ENCODE results near the gene PCYOX1L.

DNA sequence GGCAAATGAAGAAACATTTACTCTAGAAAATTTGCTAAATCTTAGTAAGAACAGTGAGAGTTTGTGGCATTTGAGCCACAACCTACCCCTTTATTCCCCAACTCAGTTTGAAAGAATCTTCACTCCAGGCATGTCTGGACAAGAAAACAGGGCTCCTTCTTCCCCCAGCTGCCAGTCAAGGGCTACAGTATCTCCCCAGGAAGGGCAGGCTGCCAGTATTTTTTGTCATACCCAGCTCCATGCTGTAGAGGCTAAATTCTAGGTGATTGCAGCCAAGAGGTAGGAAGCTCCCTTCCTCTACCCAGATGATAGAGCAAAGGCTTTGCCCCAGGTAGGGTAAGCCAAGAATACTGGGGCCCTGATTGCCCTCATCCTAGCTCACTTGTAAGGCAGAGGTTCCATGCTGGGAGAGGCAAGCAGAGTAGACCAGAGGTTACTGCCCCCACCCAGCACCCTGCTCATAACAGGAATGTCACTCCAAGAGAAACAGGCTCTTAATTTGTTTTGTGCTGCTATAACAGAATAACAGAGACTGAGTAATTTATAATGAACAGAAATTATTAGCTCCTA is 32.6 kb upstream of the PCYOX1L start:
- TF ChIP-seq, protein P1, sequence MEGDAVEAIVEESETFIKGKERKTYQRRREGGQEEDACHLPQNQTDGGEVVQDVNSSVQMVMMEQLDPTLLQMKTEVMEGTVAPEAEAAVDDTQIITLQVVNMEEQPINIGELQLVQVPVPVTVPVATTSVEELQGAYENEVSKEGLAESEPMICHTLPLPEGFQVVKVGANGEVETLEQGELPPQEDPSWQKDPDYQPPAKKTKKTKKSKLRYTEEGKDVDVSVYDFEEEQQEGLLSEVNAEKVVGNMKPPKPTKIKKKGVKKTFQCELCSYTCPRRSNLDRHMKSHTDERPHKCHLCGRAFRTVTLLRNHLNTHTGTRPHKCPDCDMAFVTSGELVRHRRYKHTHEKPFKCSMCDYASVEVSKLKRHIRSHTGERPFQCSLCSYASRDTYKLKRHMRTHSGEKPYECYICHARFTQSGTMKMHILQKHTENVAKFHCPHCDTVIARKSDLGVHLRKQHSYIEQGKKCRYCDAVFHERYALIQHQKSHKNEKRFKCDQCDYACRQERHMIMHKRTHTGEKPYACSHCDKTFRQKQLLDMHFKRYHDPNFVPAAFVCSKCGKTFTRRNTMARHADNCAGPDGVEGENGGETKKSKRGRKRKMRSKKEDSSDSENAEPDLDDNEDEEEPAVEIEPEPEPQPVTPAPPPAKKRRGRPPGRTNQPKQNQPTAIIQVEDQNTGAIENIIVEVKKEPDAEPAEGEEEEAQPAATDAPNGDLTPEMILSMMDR (IDR thresholded peaks at IDR 0.05; ENCODE audit: low read depth, low read length): no peak
- TF ChIP-seq EZH2phosphoT487 (IDR thresholded peaks at IDR 0.05; ENCODE audit: low read depth): no peak
